Iris pigment epithelial cell (primary cell): Measurements from ENCODE around the gene OR10G6.
"Not testable (repeated sequence)": the region's sequence is repeated elsewhere in the genome, so short reads cannot be mapped to it uniquely, and the experiment has no call there.

Experiments used
- DNase-seq: peaks from one replicate; pipeline ENCODE4 v3.0.0-alpha.2; 2011; ENCODE audit warnings: low read depth

The OR10G6 gene

GRCh38 chr11:123995119-123995518, at the start of gene OR10G6:
TSS of gene OR10G6 (minus strand) at chr11:123995161. CDS start at chr11:123995161, 0 bp downstream.
- DNase-seq = no peak

GRCh38 chr11:124043420-124043819, 48.5 kb upstream of the OR10G6 start:
- DNase-seq = no peak

GRCh38 chr11:124041254-124041653, 46.3 kb upstream of the OR10G6 start, which contains the start of gene OR10G7:
TSS of gene OR10G7 (minus strand) at chr11:124041325. CDS start at chr11:124039001, 2,324 bp downstream.
- no peak for DNase-seq

GRCh38 chr11:124039557-124039956, 44.6 kb upstream of the OR10G6 start:
- no peak for DNase-seq

GRCh38 chr11:124036666-124037065, 41.7 kb upstream of the OR10G6 start:
- DNase-seq = no peak

GRCh38 chr11:124026498-124026897, 31.5 kb upstream of the OR10G6 start, which contains the start of gene OR10G8:
TSS of gene OR10G8 (plus strand) at chr11:124026798. CDS start at chr11:124029623, 2,825 bp downstream.
- DNase-seq = no peak

- not testable (repeated sequence) for DNase-seq
Observed at GRCh38 chr11:124015837-124016236, 20.9 kb upstream of the OR10G6 start.

GRCh38 chr11:124012697-124013096, 17.7 kb upstream of the OR10G6 start, which contains the start of gene OR10G4:
TSS of gene OR10G4 (plus strand) at chr11:124012997. CDS start at chr11:124015575, 2,578 bp downstream.
- DNase-seq = no peak

GRCh38 chr11:123979311-123979710, 15.7 kb downstream of the OR10G6 start:
- no peak for DNase-seq

GRCh38 chr11:123977731-123978347, 17.1 kb downstream of the OR10G6 start, which contains the start of gene OR10S1:
TSS of gene OR10S1 (minus strand) at chr11:123977781. CDS start at chr11:123977664, 117 bp downstream.
- no peak for DNase-seq

GRCh38 chr11:123976770-123977560, 18.0 kb downstream of the OR10G6 start:
- DNase-seq = no peak

GRCh38 chr11:123973816-123974215, 21.1 kb downstream of the OR10G6 start:
- peak; percentile 85 for DNase-seq

- DNase-seq = no peak
Observed at GRCh38 chr11:123956752-123957151, 38.2 kb downstream of the OR10G6 start.

GRCh38 chr11:123945132-123945531, 49.8 kb downstream of the OR10G6 start:
- DNase-seq = no peak
